Activated naive CD4-positive, alpha-beta T cell treated with anti-CD3 and anti-CD28 coated beads, Interleukin-2, amount 50 U/mL, for 24 hours (primary cell): Measurements from ENCODE around the gene LYRM9.
"Not testable (repeated sequence)": the region's sequence is repeated elsewhere in the genome, so short reads cannot be mapped to it uniquely, and the experiment has no call there.

Experiments
- H3K27ac Mint-ChIP-seq: one replicate; pipeline ENCODE4 v1.8.0; 2021; ENCODE audit warnings: mild to moderate bottlenecking, mixed read lengths
- H3K27me3 Mint-ChIP-seq: one replicate; pipeline ENCODE4 v1.8.0; 2021; ENCODE audit warnings: mixed read lengths
- H3K36me3 Mint-ChIP-seq: one replicate; pipeline ENCODE4 v1.8.0; 2021; ENCODE audit warnings: mixed read lengths
- H3K4me1 Mint-ChIP-seq: one replicate; pipeline ENCODE4 v1.8.0; 2021; ENCODE audit warnings: mixed read lengths
- H3K4me3 Mint-ChIP-seq: one replicate; pipeline ENCODE4 v1.8.0; 2021; ENCODE audit warnings: mild to moderate bottlenecking, mixed read lengths
- H3K9me3 Mint-ChIP-seq: one replicate; pipeline ENCODE4 v1.8.0; 2021; ENCODE audit warnings: mixed read lengths

Gene LYRM9

GRCh38 chr17:27840688-27841087 is 52.5 kb downstream of the LYRM9 start:
- Mint-ChIP-seq H3K9me3 (no peaks in the 10 kb centered on the region), H3K27ac (no peak overlapping the region), H3K27me3 (no peaks in the 10 kb centered on the region), H3K36me3 (no peaks in the 10 kb centered on the region), H3K4me1 (peaks cover 4% of the 10 kb centered on the region), H3K4me3 (no peak overlapping the region)

DNA sequence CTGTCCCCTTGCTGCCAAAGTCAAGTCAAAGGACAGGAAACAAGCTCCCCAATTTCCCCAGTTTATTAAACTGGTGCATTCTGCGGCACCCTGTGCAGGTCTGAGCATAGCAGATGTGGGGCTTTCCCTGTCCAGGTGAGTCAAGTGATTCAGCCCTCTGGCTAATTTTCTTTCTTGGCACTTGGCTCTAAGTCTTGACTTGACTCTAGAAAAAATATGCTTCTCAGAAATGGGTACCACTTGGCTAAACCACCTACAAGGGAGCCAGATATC is 52.8 kb downstream of the LYRM9 start:
- not testable (repeated sequence) for H3K4me1 Mint-ChIP-seq, H3K4me3 Mint-ChIP-seq, H3K36me3 Mint-ChIP-seq, H3K9me3 Mint-ChIP-seq, H3K27me3 Mint-ChIP-seq, H3K27ac Mint-ChIP-seq

DNA sequence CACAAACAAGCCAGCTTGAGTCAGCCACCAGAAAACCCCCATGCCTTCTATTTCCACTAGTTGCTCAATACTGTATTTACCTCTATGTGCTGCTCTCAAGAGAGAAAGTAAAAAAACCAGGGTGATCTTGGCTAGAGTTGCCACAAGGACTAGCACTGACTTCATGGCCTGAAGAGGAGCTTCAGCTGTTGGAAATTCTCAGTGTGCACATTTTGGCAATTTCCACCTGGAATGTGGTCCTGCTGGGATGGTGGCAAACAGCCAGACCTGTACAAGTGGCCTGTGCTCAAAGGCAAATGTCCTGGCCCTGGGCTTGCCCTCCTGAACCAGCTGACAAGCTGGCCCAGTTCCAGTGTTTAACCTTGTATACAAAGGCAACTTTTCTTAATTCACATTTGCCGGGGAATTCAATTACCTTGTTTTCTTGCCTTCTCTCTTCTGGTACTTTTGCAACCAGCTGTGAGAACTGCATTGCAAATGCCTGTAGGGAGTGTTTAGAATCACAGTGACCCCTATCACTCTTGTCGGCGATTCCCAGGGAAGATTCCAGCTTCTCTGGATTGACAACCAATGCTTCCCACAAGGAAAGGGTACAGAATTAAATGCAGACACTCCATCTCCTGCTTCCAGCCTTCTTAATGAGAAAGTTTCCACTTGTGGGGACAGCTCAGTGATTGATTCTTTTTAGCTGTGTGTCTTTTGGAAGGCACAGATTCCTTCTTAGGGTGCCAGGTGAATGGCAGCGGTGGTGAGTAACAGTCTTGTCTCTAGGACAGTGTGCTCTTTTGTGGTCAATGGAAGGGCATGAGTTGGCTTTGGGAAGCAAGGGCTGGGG is 53.4 kb downstream of the LYRM9 start:
- H3K27ac Mint-ChIP-seq, H3K36me3 Mint-ChIP-seq, H3K27me3 Mint-ChIP-seq, H3K4me3 Mint-ChIP-seq, H3K9me3 Mint-ChIP-seq, H3K4me1 Mint-ChIP-seq: not testable (repeated sequence)

- not testable (repeated sequence) for H3K4me1 Mint-ChIP-seq, H3K9me3 Mint-ChIP-seq, H3K27ac Mint-ChIP-seq, H3K27me3 Mint-ChIP-seq, H3K4me3 Mint-ChIP-seq, H3K36me3 Mint-ChIP-seq
Measured at GRCh38 chr17:27838607-27839006, 54.6 kb downstream of the LYRM9 start.

- not testable (repeated sequence) for H3K4me3 Mint-ChIP-seq, H3K27me3 Mint-ChIP-seq, H3K4me1 Mint-ChIP-seq, H3K9me3 Mint-ChIP-seq, H3K36me3 Mint-ChIP-seq, H3K27ac Mint-ChIP-seq
Measured at GRCh38 chr17:27837769-27838168, 55.4 kb downstream of the LYRM9 start.

DNA sequence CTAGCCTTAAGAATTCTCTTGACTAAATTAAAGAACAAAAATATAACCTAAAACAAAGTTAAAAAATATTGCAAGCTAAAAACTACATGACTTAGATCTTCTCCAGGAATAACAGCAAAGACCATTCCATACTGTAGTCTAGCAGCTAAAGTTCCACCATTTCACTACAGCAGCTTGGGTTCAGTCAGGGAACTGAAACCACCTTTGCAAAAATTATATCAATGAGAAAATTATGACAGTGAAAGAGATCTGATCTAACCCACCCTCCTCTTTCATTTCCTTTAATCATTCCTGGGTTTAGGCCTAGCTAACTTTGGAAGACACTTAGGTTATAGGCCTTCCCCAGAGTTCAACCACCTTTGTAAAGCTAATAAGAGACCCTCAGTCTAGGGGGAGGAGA is 56.5 kb downstream of the LYRM9 start:
- Mint-ChIP-seq H3K36me3 (no peaks in the 10 kb centered on the region), H3K4me1 (no peaks in the 10 kb centered on the region), H3K27me3 (no peaks in the 10 kb centered on the region), H3K27ac (no peak overlapping the region), H3K4me3 (no peak overlapping the region), H3K9me3 (peaks cover 9% of the 10 kb centered on the region)

DNA sequence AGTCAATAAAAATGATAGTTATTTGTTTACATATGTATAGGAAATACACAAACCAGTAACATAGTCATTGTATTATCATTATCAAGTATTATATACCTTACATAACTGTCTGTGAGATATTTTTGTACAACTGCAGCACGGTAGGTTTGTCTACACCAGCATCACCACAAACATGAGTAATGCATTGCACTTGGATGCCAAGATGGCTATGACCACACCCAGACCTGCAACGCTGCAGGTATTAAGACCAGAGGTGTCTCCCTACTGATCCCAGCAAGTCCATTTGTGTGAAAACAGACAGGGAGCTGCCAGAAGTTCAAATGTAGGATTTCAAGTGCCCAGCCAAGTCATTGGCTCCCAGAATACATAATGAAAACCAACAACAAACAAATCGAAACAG is 58.6 kb downstream of the LYRM9 start:
- Mint-ChIP-seq H3K27me3 (no peaks in the 10 kb centered on the region), H3K4me3 (no peak overlapping the region), H3K9me3 (peaks cover 9% of the 10 kb centered on the region), H3K27ac (no peak overlapping the region), H3K36me3 (no peaks in the 10 kb centered on the region), H3K4me1 (no peaks in the 10 kb centered on the region)

- H3K27ac Mint-ChIP-seq = no peak overlapping the region
- H3K4me3 Mint-ChIP-seq = no peak overlapping the region
- peaks cover 9% of the 10 kb centered on the region for H3K9me3 Mint-ChIP-seq
- H3K4me1 Mint-ChIP-seq = no peaks in the 10 kb centered on the region
- H3K36me3 Mint-ChIP-seq = no peaks in the 10 kb centered on the region
- H3K27me3 Mint-ChIP-seq = no peaks in the 10 kb centered on the region
Measured at GRCh38 chr17:27832831-27833230, 60.3 kb downstream of the LYRM9 start.

DNA sequence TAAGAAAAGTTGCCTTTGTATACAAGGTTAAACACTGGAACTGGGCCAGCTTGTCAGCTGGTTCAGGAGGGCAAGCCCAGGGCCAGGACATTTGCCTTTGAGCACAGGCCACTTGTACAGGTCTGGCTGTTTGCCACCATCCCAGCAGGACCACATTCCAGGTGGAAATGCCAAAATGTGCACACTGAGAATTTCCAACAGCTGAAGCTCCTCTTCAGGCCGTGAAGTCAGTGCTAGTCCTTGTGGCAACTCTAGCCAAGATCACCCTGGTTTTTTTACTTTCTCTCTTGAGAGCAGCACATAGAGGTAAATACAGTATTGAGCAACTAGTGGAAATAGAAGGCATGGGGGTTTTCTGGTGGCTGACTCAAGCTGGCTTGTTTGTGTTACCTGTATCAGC is 63.3 kb downstream of the LYRM9 start:
- H3K9me3 Mint-ChIP-seq, H3K4me3 Mint-ChIP-seq, H3K4me1 Mint-ChIP-seq, H3K27ac Mint-ChIP-seq, H3K36me3 Mint-ChIP-seq, H3K27me3 Mint-ChIP-seq: not testable (repeated sequence)

DNA sequence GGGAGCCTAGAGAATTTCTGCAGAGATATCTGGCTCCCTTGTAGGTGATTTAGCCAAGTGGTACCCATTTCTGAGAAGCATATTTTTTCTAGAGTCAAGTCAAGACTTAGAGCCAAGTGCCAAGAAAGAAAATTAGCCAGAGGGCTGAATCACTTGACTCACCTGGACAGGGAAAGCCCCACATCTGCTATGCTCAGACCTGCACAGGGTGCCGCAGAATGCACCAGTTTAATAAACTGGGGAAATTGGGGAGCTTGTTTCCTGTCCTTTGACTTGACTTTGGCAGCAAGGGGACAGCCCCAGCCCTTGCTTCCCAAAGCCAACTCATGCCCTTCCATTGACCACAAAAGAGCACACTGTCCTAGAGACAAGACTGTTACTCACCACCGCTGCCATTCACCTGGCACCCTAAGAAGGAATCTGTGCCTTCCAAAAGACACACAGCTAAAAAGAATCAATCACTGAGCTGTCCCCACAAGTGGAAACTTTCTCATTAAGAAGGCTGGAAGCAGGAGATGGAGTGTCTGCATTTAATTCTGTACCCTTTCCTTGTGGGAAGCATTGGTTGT is 63.9 kb downstream of the LYRM9 start:
- H3K9me3 Mint-ChIP-seq, H3K4me1 Mint-ChIP-seq, H3K27ac Mint-ChIP-seq, H3K36me3 Mint-ChIP-seq, H3K27me3 Mint-ChIP-seq, H3K4me3 Mint-ChIP-seq: not testable (repeated sequence)
